K562 (cell line): Measurements from ENCODE around the gene CLPSL1. TPM values are rescaled to one million over a fixed set of nuclear protein-coding genes. Genes with fewer than 3 reads are reported as not detected.
A peak's percentile ranks its signal among the peaks of the same experiment; 100 is the strongest.

Experiments used
- DLX4 ChIP-seq: fragments of 250-450 bp; sonication (Bioruptor Pico); IDR thresholded peaks from 2 replicates; pipeline ENCODE4 v1.6.1; 2021; ENCODE audit warnings: mild to moderate bottlenecking
- EZH2 ChIP-seq: IDR thresholded peaks from 2 replicates; pipeline ENCODE4 v1.6.1; 2012; ENCODE audit warnings: low read depth, mild to moderate bottlenecking, inconsistent platforms, low read length, borderline replicate concordance
- HDAC3 ChIP-seq: fragments of 450-650 bp; IDR thresholded peaks from 2 replicates; pipeline ENCODE4 v1.6.1; 2018; ENCODE audit warnings: borderline replicate concordance, mild to moderate bottlenecking, moderate library complexity; ENCODE audit not compliant: partially characterized antibody
- MBD1 ChIP-seq: fragments of 250-450 bp; sonication (Bioruptor Pico); IDR thresholded peaks from 2 replicates; pipeline ENCODE4 v1.8.0; 2022; ENCODE audit warnings: inconsistent platforms
- NCOA6 ChIP-seq: fragments of 450-650 bp; IDR thresholded peaks from 2 replicates; pipeline ENCODE4 v1.6.1; 2017; ENCODE audit warnings: mild to moderate bottlenecking
- NFIX ChIP-seq: fragments of 250-450 bp; sonication (Bioruptor Pico); IDR thresholded peaks from 2 replicates; pipeline ENCODE4 v1.4.0; 2020; ENCODE audit warnings: low read depth, mild to moderate bottlenecking, moderate library complexity
- NFRKB ChIP-seq: fragments of 450-650 bp; IDR thresholded peaks from 2 replicates; pipeline ENCODE4 v1.6.1; 2016; ENCODE audit warnings: low read depth
- SRSF9 ChIP-seq: fragments of 200-400 bp; formaldehyde crosslinking; IDR thresholded peaks from 2 replicates; pipeline ENCODE4 v1.6.1; 2017; ENCODE audit warnings: low read depth, low read length, borderline replicate concordance
- THRAP3 ChIP-seq: fragments of 450-650 bp; IDR thresholded peaks from 2 replicates; pipeline ENCODE4 v1.6.1; 2016; ENCODE audit warnings: mild to moderate bottlenecking, inconsistent platforms, borderline replicate concordance
- YY1 ChIP-seq, 3 experiments: IDR thresholded peaks; 2 replicates each; pipeline ENCODE4 v1.6.1; 2011; ENCODE audit warnings: low read length in 2 of 3, mild to moderate bottlenecking in 2 of 3, moderate library complexity in 2 of 3, borderline replicate concordance in 1 of 3, control low read depth in 1 of 3, low read depth in 1 of 3; ENCODE audit not compliant: insufficient read depth in 3 of 3, insufficient replicate concordance in 2 of 3, control insufficient read depth in 1 of 3, insufficient read length in 1 of 3; ENCODE audit errors: extremely low read depth in 1 of 3
- ZNF212 ChIP-seq: fragments of 450-650 bp; formaldehyde crosslinking; IDR thresholded peaks from 2 replicates; pipeline ENCODE4 v1.4.0; 2020; ENCODE audit warnings: mild to moderate bottlenecking
- polyA plus RNA-seq, 8 experiments: library from polyadenylated mRNA; depleted of rRNA in 4 of 8; stranded (reverse) in 5 of 8; unstranded in 3 of 8; fragments of >200 nt; fragmentation: Nextera tagmentation in 2 of 8; fragmentation: Illumina TruSeq in 1 of 8; extraction: Ambion mirVana in 2 of 8; extraction: Trizol in 1 of 8; gene quantifications; 2 replicates each; pipeline versions ENCODE4 v1.2.1 to v1.2.3, GENCODE V29; 2011 to 2014; ENCODE audit warnings: inconsistent platforms in 1 of 8, missing spikeins in 1 of 8
- total RNA-seq, 7 experiments: library from RNA; depleted of rRNA in 6 of 7; stranded (reverse); fragments of >200 nt in 6 of 7; fragmentation: Illumina TruSeq in 2 of 7; extraction: Trizol in 2 of 7; gene quantifications; 2 replicates each; pipeline versions ENCODE4 v1.2.1 to v1.2.3, GENCODE V29; 2011 to 2021; ENCODE audit warnings: low replicate concordance in 1 of 7
- TF ChIP-seq, protein P1 (sequence below): fragments of 250-450 bp; sonication (Bioruptor Pico); IDR thresholded peaks from 2 replicates; pipeline ENCODE4 v1.5.0; 2021; ENCODE audit warnings: mild to moderate bottlenecking, moderate library complexity
- TF ChIP-seq, protein P2 (sequence below): fragments of 450-650 bp; IDR thresholded peaks from 2 replicates; pipeline ENCODE4 v1.6.1; 2016; ENCODE audit warnings: low read depth, mild to moderate bottlenecking, moderate library complexity
- TF ChIP-seq, protein P3 (sequence below): sonication (generic); formaldehyde crosslinking; IDR thresholded peaks from 2 replicates; pipeline ENCODE4 v1.8.1; 2023; ENCODE audit warnings: missing genetic modification reagents, mild to moderate bottlenecking, borderline replicate concordance

The CLPSL1 gene
- total and polyA plus RNA-seq, 9 of the 15 experiments (the other 6 are each of a cell fraction or from before 2014, with no cell fraction given) = not detected

GRCh38 chr6:35736253-35736894 is 44.4 kb upstream of the CLPSL1 start (continued):
- no peak for TF ChIP-seq DLX4 (CRISPR knock-in tag)
- TF ChIP-seq, protein P1, sequence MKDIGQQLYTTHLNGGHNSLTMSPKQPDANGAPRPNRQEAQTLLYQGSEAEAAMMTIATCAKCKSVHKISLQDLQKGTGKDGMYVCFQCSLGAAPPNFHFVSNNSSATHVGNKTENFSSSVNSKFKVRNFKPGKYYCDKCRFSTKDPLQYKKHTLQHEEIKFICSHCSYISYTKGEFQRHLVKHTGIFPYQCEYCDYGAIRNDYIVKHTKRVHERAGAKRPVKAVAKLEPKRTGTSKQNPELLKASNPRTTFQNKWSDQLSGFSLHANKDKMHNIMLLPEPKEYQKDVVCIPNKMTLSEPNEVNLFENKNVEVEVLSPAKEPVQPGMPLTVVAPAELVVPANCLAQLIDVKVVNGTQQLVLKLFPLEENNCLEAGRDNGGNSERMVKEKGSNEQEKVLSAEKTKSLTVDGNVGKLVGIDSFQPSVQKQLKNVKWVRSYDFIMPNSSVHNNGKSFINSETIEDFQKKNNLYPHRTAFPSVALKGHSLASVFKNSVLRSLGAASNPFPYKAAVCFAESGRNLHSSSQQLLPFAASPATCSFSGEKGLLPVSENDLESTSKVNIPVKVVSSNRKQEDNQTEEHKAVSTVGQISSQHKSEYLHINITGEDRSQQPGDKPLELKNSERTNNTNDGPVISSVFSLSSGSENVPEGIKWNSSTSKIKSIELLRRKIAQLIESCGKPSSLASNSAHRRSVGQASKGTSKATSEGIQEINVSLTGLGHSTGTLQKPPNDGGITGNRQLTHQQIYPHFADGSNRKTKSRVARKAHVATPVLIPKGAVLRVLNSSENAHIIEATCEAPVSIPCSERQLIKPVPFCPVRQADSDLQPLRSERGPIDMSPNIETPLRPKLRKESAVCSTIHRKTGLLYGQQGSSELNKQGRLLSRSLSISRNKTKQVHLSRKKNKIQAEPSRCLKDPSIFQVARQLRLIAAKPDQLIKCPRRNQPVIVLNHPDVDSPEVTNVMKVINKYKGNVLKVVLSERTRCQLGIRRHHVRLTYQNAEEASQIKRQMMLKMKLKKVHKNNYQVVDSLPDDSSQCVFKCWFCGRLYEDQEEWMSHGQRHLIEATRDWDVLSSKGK (CRISPR knock-in tag) = no peak
- TF ChIP-seq, protein P2, sequence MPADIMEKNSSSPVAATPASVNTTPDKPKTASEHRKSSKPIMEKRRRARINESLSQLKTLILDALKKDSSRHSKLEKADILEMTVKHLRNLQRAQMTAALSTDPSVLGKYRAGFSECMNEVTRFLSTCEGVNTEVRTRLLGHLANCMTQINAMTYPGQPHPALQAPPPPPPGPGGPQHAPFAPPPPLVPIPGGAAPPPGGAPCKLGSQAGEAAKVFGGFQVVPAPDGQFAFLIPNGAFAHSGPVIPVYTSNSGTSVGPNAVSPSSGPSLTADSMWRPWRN = no peak
- TF ChIP-seq, protein P3, sequence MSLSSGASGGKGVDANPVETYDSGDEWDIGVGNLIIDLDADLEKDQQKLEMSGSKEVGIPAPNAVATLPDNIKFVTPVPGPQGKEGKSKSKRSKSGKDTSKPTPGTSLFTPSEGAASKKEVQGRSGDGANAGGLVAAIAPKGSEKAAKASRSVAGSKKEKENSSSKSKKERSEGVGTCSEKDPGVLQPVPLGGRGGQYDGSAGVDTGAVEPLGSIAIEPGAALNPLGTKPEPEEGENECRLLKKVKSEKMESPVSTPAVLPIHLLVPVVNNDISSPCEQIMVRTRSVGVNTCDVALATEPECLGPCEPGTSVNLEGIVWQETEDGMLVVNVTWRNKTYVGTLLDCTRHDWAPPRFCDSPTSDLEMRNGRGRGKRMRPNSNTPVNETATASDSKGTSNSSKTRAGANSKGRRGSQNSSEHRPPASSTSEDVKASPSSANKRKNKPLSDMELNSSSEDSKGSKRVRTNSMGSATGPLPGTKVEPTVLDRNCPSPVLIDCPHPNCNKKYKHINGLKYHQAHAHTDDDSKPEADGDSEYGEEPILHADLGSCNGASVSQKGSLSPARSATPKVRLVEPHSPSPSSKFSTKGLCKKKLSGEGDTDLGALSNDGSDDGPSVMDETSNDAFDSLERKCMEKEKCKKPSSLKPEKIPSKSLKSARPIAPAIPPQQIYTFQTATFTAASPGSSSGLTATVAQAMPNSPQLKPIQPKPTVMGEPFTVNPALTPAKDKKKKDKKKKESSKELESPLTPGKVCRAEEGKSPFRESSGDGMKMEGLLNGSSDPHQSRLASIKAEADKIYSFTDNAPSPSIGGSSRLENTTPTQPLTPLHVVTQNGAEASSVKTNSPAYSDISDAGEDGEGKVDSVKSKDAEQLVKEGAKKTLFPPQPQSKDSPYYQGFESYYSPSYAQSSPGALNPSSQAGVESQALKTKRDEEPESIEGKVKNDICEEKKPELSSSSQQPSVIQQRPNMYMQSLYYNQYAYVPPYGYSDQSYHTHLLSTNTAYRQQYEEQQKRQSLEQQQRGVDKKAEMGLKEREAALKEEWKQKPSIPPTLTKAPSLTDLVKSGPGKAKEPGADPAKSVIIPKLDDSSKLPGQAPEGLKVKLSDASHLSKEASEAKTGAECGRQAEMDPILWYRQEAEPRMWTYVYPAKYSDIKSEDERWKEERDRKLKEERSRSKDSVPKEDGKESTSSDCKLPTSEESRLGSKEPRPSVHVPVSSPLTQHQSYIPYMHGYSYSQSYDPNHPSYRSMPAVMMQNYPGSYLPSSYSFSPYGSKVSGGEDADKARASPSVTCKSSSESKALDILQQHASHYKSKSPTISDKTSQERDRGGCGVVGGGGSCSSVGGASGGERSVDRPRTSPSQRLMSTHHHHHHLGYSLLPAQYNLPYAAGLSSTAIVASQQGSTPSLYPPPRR (CRISPR knock-in tag) = 0 out of 2 replicates have a peak, but pooled peaks have one; percentile 12
- TF ChIP-seq EZH2 = no peak
- TF ChIP-seq HDAC3 = no peak
- TF ChIP-seq NFRKB = no peak
- TF ChIP-seq THRAP3 = no peak
- TF ChIP-seq NFIX (CRISPR knock-in tag) = no peak
- TF ChIP-seq SRSF9 = no peak
- TF ChIP-seq NCOA6 = no peak
- TF ChIP-seq YY1 (IDR thresholded peaks at IDR 0.05; ENCODE audit: borderline replicate concordance in 1 of 3, control insufficient read depth in 1 of 3, extremely low read depth in 1 of 3, insufficient read depth in 3 of 3, insufficient read length in 1 of 3, insufficient replicate concordance in 2 of 3, low read depth in 1 of 3, low read length in 2 of 3) = peak in 1 of 3 experiments; percentile 2
- TF ChIP-seq MBD1 = 0 out of 2 replicates have a peak, but pooled peaks have one; percentile 29
- TF ChIP-seq ZNF212 (CRISPR knock-in tag) = no peak
